ENCODE measurements around the gene TBL1XR1. TPM values are rescaled to one million over a fixed set of nuclear protein-coding genes. Genes with fewer than 3 reads are reported as not detected.

TBL1XR1 gene
- total and polyA plus RNA-seq, 2 of the 13 experiments (the other 11 are each of a cell fraction or from before 2014, with no cell fraction given) = 57.7 to 62.5 TPM

- TF ChIP-seq ZNF713 (CRISPR knock-in tag; IDR thresholded peaks at IDR 0.05) = no peak
Measured at GRCh38 chr3:177045222-177045621, 152.1 kb downstream of the TBL1XR1 start (continued).

DNA sequence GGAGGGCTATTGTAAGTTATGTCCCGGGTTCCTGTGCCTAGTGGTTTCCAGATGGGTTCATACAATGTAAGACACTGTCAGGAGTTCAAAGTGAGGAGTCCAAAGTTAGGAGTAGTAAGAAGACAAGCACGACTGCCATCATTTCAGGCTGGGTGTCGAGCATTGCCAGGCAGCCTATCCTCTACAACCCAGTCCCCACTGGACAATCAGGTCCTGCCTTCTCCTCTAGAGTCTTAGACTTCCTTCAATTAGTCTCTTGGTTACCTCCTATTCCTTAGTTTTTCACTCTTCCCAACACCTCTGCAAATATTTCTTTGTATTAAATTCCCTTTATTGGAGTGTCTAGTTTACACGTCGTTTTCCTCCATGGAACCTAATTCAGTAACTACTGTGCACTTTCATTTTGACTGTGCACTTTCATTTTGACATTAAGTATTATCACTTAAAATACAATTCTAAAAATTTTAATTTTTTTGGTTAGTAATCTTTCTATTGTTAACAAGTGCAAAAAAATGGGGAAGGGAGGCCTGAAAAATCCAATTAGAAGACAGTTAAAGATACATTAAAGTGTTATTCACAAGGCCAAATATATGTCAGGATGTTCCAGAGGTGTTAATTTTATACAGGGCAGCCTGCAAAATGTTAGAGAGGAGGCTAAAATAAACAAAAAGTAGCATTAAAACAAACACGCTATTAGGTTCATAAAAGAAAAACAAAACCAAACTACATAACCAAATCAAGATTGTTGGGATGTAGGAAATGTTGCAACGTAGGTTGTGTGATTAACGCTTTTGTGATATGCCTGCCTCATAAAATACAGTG lies 155.3 kb downstream of the TBL1XR1 start:
- ATAC-seq (peak; percentile 36; the same call in 1 of the 3 replicates), DNase-seq (ENCODE audit: low spot score) (no peak), FAIRE-seq (no peak)
- Histone ChIP-seq H2AFZ (ENCODE audit: low read length) (no peak overlapping the region), H4K20me1 (ENCODE audit: insufficient read depth, low read length) (no peaks in the 10 kb centered on the region), H3K4me3 (replicated peaks in 1 of 3; ENCODE audit: insufficient read depth in 1 of 3, low read depth in 2 of 3, low read length in 3 of 3) (no peak overlapping the region), H3K9me3 (ENCODE audit: low read length) (no peaks in the 10 kb centered on the region), H3K27me3 (ENCODE audit: control insufficient read depth in 1 of 2, insufficient read depth in 2 of 2, low read length in 2 of 2) (no peaks in the 10 kb centered on the region), H3K36me3 (replicated peaks in 1 of 2; ENCODE audit: control insufficient read depth in 1 of 2, insufficient read depth in 2 of 2, low read length in 2 of 2) (peaks cover 9 to 50% of the 10 kb centered on the region in 2 experiments), H3K9ac (ENCODE audit: insufficient read depth, low read depth, low read length) (no peak overlapping the region), H3K79me2 (ENCODE audit: insufficient read depth, low read length) (no peaks in the 10 kb centered on the region), H3K4me1 (ENCODE audit: insufficient read depth, low read length) (no peaks in the 10 kb centered on the region), H3K4me2 (ENCODE audit: low read depth, low read length) (no peak overlapping the region), H3K27ac (ENCODE audit: extremely low read length, insufficient read depth, low read length) (no peak overlapping the region)
- intact Hi-C loops (cut with micrococcal nuclease; ENCODE audit: unreplicated experiment) = no loop called here
- POLR2A ChIA-PET = no interaction called here
- in situ Hi-C loops (cut with HindIII; ENCODE audit: extremely low pct_ligation_motif_present, low pct_unique_long_range_greater_than_20kb) = no loop called here
- TF ChIP-seq FOXK1 (CRISPR knock-in tag; IDR thresholded peaks at IDR 0.05; ENCODE audit: borderline replicate concordance, low read depth) = no peak
- TF ChIP-seq SYNCRIP (IDR thresholded peaks at IDR 0.05; ENCODE audit: insufficient read depth, low read depth, low read length) = no peak
- no peak for TF ChIP-seq HOXA9 (CRISPR knock-in tag; IDR thresholded peaks at IDR 0.05; ENCODE audit: borderline replicate concordance)
- TF ChIP-seq ZBTB7B (CRISPR knock-in tag; IDR thresholded peaks at IDR 0.05) = no peak
- TF ChIP-seq ZNF674 (CRISPR knock-in tag; IDR thresholded peaks at IDR 0.05; ENCODE audit: low read depth) = no peak
- TF ChIP-seq GABPA (IDR thresholded peaks at IDR 0.05; ENCODE audit: low read depth, low read length) = no peak
- TF ChIP-seq GABPA (CRISPR knock-in tag; IDR thresholded peaks at IDR 0.05; ENCODE audit: low read depth) = no peak
- TF ChIP-seq TBL1XR1 (IDR thresholded peaks at IDR 0.05; ENCODE audit: borderline replicate concordance, low read length, partially characterized antibody) = no peak
- no peak for TF ChIP-seq ZFX (CRISPR knock-in tag; IDR thresholded peaks at IDR 0.05; ENCODE audit: low read depth)
- TF ChIP-seq U2AF1 (optimal IDR thresholded peaks at IDR 0.05; ENCODE audit: low read depth, low read length) = no peak
- no peak for TF ChIP-seq PRPF4 (IDR thresholded peaks at IDR 0.05; ENCODE audit: low read depth, low read length, poor library complexity, severe bottlenecking)
- TF ChIP-seq ELF4 (CRISPR knock-in tag; IDR thresholded peaks at IDR 0.05; ENCODE audit: borderline replicate concordance) = no peak
- no peak for TF ChIP-seq TEAD2 (CRISPR knock-in tag; IDR thresholded peaks at IDR 0.05)
- no peak for TF ChIP-seq ZNF776 (CRISPR knock-in tag; IDR thresholded peaks at IDR 0.05)
- no peak for TF ChIP-seq ZSCAN22 (CRISPR knock-in tag; IDR thresholded peaks at IDR 0.05)
- TF ChIP-seq MZF1 (CRISPR knock-in tag; IDR thresholded peaks at IDR 0.05; ENCODE audit: borderline replicate concordance) = no peak
- TF ChIP-seq THAP11 (CRISPR knock-in tag; IDR thresholded peaks at IDR 0.05) = no peak
- CTCF ChIA-PET (ENCODE audit: low intra/inter-chr PET ratio, low total read pairs) = no interaction called here
- WGBS (ENCODE audit: low lambda C conversion rate) = over 99% methylated on average over 8 of the region's 8 CpGs
- BruUV-seq (replicated peaks) = no TSS peak
